Endothelial cell of umbilical vein (primary cell): Measurements from ENCODE around the gene FCN2. TPM values are rescaled to one million over a fixed set of nuclear protein-coding genes. Genes with fewer than 3 reads are reported as not detected.

Experiments
- BruUV-seq: library from RNA; stranded (reverse); fragments of 400-500 nt; replicated peaks from 2 replicates; lab custom pipeline; 2021; lab: Mats Ljungman, UMichigan
- CTCF ChIA-PET: fragments of 300-600, 350-600 bp; sonication (Branson Sonifier 250); formaldehyde crosslinking; loops from one replicate; lab custom pipeline; 2021; ENCODE audit warnings: antibody characterized with exemption, inconsistent platforms; lab: Charles Lee
- POLR2A ChIA-PET: fragments of 300-600, 350-600 bp; sonication (Branson Sonifier 250); formaldehyde crosslinking; loops from one replicate; lab custom pipeline; 2021; ENCODE audit warnings: antibody characterized with exemption, inconsistent platforms; lab: Charles Lee
- DNase-seq: peaks from one replicate; pipeline ENCODE4 v3.0.0-alpha.2; 2011; ENCODE audit warnings: low read depth, low spot score
- FAIRE-seq: peaks from 2 replicates; lab custom pipeline; 2011; peaks lifted over from hg19 to GRCh38; lab: Jason Lieb, UNC
- H2AFZ ChIP-seq: 2 replicates; pipeline ENCODE4 v1.6.0; 2012; ENCODE audit warnings: low read depth, low read length, control low read depth, inconsistent platforms
- H3K27ac ChIP-seq: 2 replicates; pipeline ENCODE4 v1.5.1; 2011; ENCODE audit warnings: low read depth, mild to moderate bottlenecking, control low read depth, low read length, moderate library complexity; ENCODE audit not compliant: insufficient read depth
- H3K27me3 ChIP-seq, 2 experiments: 2 replicates each; pipeline versions ENCODE4 v1.6.0 to v1.6.1; 2011; ENCODE audit warnings: low read length in 2 of 2, mixed read lengths in 1 of 2; ENCODE audit not compliant: control insufficient read depth in 2 of 2, insufficient read depth in 2 of 2
- H3K36me3 ChIP-seq, 2 experiments: 2 replicates in 1 of 2; 3 replicates in 1 of 2; pipeline ENCODE4 v1.5.1; 2011; ENCODE audit warnings: low read length in 2 of 2, mild to moderate bottlenecking in 1 of 2, moderate library complexity in 1 of 2; ENCODE audit not compliant: control insufficient read depth in 2 of 2, insufficient read depth in 2 of 2; ENCODE audit errors: extremely low read depth in 1 of 2
- H3K4me1 ChIP-seq: 3 replicates; pipeline ENCODE4 v1.5.1; 2011; ENCODE audit warnings: mild to moderate bottlenecking, low read length; ENCODE audit not compliant: control insufficient read depth, insufficient read depth; ENCODE audit errors: extremely low read depth
- H3K4me2 ChIP-seq: 2 replicates; pipeline ENCODE4 v1.6.1; 2011; ENCODE audit warnings: low read length, control low read depth, mixed read lengths; ENCODE audit not compliant: insufficient read depth
- H3K4me3 ChIP-seq, 3 experiments: fragments of 200-600 bp in 1 of 3; sonication (generic), shearing (Covaris generic) in 1 of 3; replicated peaks in 1 of 3; 2 replicates each; pipeline ENCODE4 v1.5.1; 2011 to 2016; ENCODE audit warnings: control low read depth in 3 of 3, low read length in 3 of 3, mild to moderate bottlenecking in 2 of 3, inconsistent platforms in 1 of 3, low read depth in 1 of 3, moderate library complexity in 1 of 3; ENCODE audit not compliant: insufficient read depth in 1 of 3
- H3K79me2 ChIP-seq: 2 replicates; pipeline ENCODE4 v1.6.0; 2012; ENCODE audit warnings: low read length, inconsistent platforms; ENCODE audit not compliant: control insufficient read depth, insufficient read depth
- H3K9ac ChIP-seq: replicated peaks from 2 replicates; pipeline ENCODE3; 2011; ENCODE audit warnings: low read length, control low read depth; ENCODE audit not compliant: insufficient read depth; ENCODE audit errors: extremely low read depth
- H3K9me1 ChIP-seq: replicated peaks from 3 replicates; pipeline ENCODE4 v1.6.0; 2011; ENCODE audit warnings: mild to moderate bottlenecking, low read length; ENCODE audit not compliant: control insufficient read depth, insufficient read depth; ENCODE audit errors: extremely low read depth
- H3K9me3 ChIP-seq: replicated peaks from 2 replicates; pipeline ENCODE4 v1.5.1; 2012; ENCODE audit warnings: low read length, inconsistent platforms; ENCODE audit not compliant: control insufficient read depth, insufficient read depth
- H4K20me1 ChIP-seq: replicated peaks from 2 replicates; pipeline ENCODE3; 2011; ENCODE audit warnings: mild to moderate bottlenecking, low read length; ENCODE audit not compliant: control insufficient read depth, insufficient read depth; ENCODE audit errors: extremely low read depth
- CTCF ChIP-seq, 2 donors: IDR thresholded peaks; 1 replicate in 1 of 2; 2 replicates in 1 of 2; pipeline ENCODE4 v1.5.1; 2011; ENCODE audit warnings: low read length in 2 of 2, mild to moderate bottlenecking in 2 of 2, moderate library complexity in 2 of 2, control low read depth in 1 of 2, inconsistent platforms in 1 of 2, low read depth in 1 of 2; ENCODE audit not compliant: insufficient read depth in 1 of 2; ENCODE audit errors: extremely low read depth in 1 of 2
- EZH2 ChIP-seq: IDR thresholded peaks from 2 replicates; pipeline ENCODE4 v1.6.1; 2012; ENCODE audit warnings: borderline replicate concordance, low read depth, mild to moderate bottlenecking, moderate library complexity, low read length, inconsistent platforms; ENCODE audit not compliant: severe bottlenecking
- FOS ChIP-seq: IDR thresholded peaks from 2 replicates; pipeline ENCODE4 v1.6.1; 2011; ENCODE audit warnings: mild to moderate bottlenecking, low read length, moderate library complexity, borderline replicate concordance; ENCODE audit not compliant: insufficient read depth
- GATA2 ChIP-seq: IDR thresholded peaks from 2 replicates; pipeline ENCODE4 v1.7.0; 2011; ENCODE audit warnings: low read depth, mild to moderate bottlenecking, moderate library complexity, mixed read lengths, low read length; ENCODE audit not compliant: insufficient read length, insufficient read depth
- JUN ChIP-seq: IDR thresholded peaks from 2 replicates; pipeline ENCODE4 v1.6.1; 2011; ENCODE audit warnings: borderline replicate concordance, low read depth; ENCODE audit not compliant: insufficient read length, insufficient read depth
- MYC ChIP-seq: IDR thresholded peaks from one replicate; pipeline ENCODE4 v1.6.1; 2011; ENCODE audit warnings: mild to moderate bottlenecking, low read depth, low read length
- POLR2A ChIP-seq: IDR thresholded peaks from 2 replicates; pipeline ENCODE4 v1.6.1; 2012; ENCODE audit warnings: low read depth, mild to moderate bottlenecking, control low read depth, low read length
- POLR2AphosphoS5 ChIP-seq: IDR thresholded peaks from 2 replicates; pipeline ENCODE4 v1.6.1; 2012; ENCODE audit warnings: low read depth, mild to moderate bottlenecking, control low read depth, low read length, moderate library complexity; ENCODE audit not compliant: insufficient read depth
- dilution Hi-C: fragments of 300-500 bp; cut with MboI; formaldehyde crosslinking; loops from one replicate; pipeline ENCODE4 v1.15.0; 2019; ENCODE audit warnings: low sequenced_read_pairs; ENCODE audit not compliant: extremely low pct_ligation_motif_present
- intact Hi-C: fragments of 100-400 bp; cut with micrococcal nuclease; formaldehyde crosslinking; loops from one replicate; pipeline ENCODE4 v1.10.0; 2022
- polyA plus RNA-seq, 4 experiments: library from polyadenylated mRNA; depleted of rRNA in 3 of 4; stranded (reverse) in 3 of 4; unstranded in 1 of 4; fragments of >200 nt; gene quantifications; 2 replicates each; pipeline versions ENCODE4 v1.2.1 to v1.2.3, GENCODE V29; 2011 to 2012; ENCODE audit warnings: missing spikeins in 1 of 4
- total RNA-seq: library from RNA; stranded (reverse); gene quantifications from 2 replicates; pipeline ENCODE4 v1.2.3, GENCODE V29; 2021

FCN2 gene
- total and polyA plus RNA-seq, 2 donors (not counting 3 experiments of a cell fraction or from before 2014, with no cell fraction given): not detected

GRCh38 chr9:134861595-134862334 is 18.8 kb upstream of the FCN2 start:
- Histone ChIP-seq H3K27me3 (no peaks in the 10 kb centered on the region), H3K36me3 (no peaks in the 10 kb centered on the region), H3K9me3 (no peaks in the 10 kb centered on the region), H3K27ac (no peak overlapping the region), H3K4me3 (no peak overlapping the region), H3K4me2 (no peak overlapping the region), H2AFZ (no peak overlapping the region), H3K9ac (no peak overlapping the region), H4K20me1 (no peaks in the 10 kb centered on the region), H3K9me1 (no peaks in the 10 kb centered on the region), H3K4me1 (no peaks in the 10 kb centered on the region), H3K79me2 (no peaks in the 10 kb centered on the region)
- ChIA-PET POLR2A (no interaction called here), CTCF (no interaction called here)
- DNase-seq: no peak
- no peak for FAIRE-seq
- dilution Hi-C loops (no loop called here), intact Hi-C loops (no loop called here)
- BruUV-seq: no TSS peak
- TF ChIP-seq POLR2A (no peak), FOS (no peak), MYC (no peak), CTCF (IDR thresholded peaks at IDR 0.05; ENCODE audit: extremely low read depth in 1 of 2, insufficient read depth in 1 of 2, low read depth in 1 of 2, low read length in 2 of 2) (no peak), GATA2 (no peak), EZH2 (no peak), JUN (no peak), POLR2AphosphoS5 (no peak)
